B cell (primary cell): Measurements from ENCODE around the gene NTN3.

Experiments
- CTCF ChIP-seq: fragments of 200-600 bp; IDR thresholded peaks from one replicate; pipeline ENCODE4 v1.8.0; 2022; ENCODE audit warnings: antibody characterized with exemption, mild to moderate bottlenecking
- EZH2 ChIP-seq: IDR thresholded peaks from 2 replicates; pipeline ENCODE4 v1.6.1; 2012; ENCODE audit warnings: borderline replicate concordance, low read depth, mild to moderate bottlenecking, moderate library complexity, low read length; ENCODE audit not compliant: insufficient read depth, poor library complexity, severe bottlenecking

DNA sequence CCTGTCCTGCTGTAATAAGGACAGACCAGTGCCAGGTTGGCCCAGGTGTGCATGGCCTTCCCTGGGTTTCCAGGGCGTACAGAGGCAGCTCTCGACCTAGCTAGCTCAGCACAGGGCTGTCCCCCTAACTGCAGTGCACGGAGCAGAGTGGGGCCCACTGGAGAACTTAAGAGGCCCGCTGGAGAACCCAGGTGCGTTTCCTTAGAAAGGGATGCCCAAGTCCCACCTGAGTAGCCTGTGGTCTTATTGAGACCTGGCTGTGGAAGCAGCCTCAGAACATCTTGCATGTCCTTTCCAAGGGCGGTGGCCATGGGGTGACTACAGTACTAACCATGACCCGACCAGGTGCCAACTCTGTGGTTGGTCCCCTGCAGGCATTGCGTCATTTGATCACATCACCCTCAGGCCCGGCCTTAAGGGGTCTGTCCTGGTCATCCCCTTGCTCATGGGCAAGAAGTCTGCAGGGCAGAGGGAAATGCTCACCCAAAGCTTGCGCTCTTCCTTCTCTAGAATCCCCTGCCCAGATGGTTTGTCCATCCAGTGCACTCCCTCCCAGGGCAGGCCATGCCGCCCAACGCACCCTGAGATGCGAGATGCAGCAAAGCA, 45.2 kb upstream of the NTN3 start:
- TF ChIP-seq CTCF (no peak), EZH2 (no peak)
